ENCODE measurements around the gene AGXT2. TPM values are rescaled to one million over a fixed set of nuclear protein-coding genes. Genes with fewer than 3 reads are reported as not detected.

The AGXT2 gene
- total and polyA plus RNA-seq, 10 of the 15 experiments (the other 5 are each of a cell fraction or from before 2014, with no cell fraction given), result not detected

DNA sequence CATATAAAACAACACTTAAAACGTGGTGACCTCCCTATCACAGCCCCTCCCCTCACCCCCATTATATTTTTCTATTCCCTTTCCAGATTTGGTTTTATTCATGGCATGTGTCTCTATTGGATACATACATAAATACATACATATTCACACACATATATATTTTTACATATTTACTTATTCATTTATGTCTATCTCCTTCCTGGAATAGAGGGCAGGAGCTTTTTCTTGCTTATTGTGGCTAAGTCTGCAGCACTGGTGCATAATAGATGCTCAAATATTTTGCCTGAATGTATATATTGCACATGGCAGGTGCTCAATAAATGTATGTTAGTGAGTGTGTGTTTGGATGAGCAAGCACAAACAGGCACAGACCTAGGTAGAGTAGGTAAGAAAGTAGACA is 2.5 kb downstream of the AGXT2 start:
- TF ChIP-seq, protein P1, sequence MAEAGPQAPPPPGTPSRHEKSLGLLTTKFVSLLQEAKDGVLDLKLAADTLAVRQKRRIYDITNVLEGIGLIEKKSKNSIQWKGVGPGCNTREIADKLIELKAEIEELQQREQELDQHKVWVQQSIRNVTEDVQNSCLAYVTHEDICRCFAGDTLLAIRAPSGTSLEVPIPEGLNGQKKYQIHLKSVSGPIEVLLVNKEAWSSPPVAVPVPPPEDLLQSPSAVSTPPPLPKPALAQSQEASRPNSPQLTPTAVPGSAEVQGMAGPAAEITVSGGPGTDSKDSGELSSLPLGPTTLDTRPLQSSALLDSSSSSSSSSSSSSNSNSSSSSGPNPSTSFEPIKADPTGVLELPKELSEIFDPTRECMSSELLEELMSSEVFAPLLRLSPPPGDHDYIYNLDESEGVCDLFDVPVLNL (IDR thresholded peaks at IDR 0.05; ENCODE audit: low read depth, low read length), result no peak
- TF ChIP-seq, protein P2, sequence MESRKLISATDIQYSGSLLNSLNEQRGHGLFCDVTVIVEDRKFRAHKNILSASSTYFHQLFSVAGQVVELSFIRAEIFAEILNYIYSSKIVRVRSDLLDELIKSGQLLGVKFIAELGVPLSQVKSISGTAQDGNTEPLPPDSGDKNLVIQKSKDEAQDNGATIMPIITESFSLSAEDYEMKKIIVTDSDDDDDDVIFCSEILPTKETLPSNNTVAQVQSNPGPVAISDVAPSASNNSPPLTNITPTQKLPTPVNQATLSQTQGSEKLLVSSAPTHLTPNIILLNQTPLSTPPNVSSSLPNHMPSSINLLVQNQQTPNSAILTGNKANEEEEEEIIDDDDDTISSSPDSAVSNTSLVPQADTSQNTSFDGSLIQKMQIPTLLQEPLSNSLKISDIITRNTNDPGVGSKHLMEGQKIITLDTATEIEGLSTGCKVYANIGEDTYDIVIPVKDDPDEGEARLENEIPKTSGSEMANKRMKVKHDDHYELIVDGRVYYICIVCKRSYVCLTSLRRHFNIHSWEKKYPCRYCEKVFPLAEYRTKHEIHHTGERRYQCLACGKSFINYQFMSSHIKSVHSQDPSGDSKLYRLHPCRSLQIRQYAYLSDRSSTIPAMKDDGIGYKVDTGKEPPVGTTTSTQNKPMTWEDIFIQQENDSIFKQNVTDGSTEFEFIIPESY (IDR thresholded peaks at IDR 0.05), result no peak
- TF ChIP-seq NR2C1 (IDR thresholded peaks at IDR 0.05) (no peak), EZH2 (IDR thresholded peaks at IDR 0.05; ENCODE audit: borderline replicate concordance, control insufficient read depth, low read depth, low read length) (no peak), ASH2L (IDR thresholded peaks at IDR 0.05; ENCODE audit: borderline replicate concordance, low read depth) (no peak), EGR1 (IDR thresholded peaks at IDR 0.05; ENCODE audit: borderline replicate concordance in 1 of 2, low read depth in 2 of 2, low read length in 2 of 2) (no peak), POU2F2 (IDR thresholded peaks at IDR 0.05; ENCODE audit: borderline replicate concordance, low read depth, low read length) (no peak), KLF5 (IDR thresholded peaks at IDR 0.05; ENCODE audit: partially characterized antibody) (no peak)
- TF ChIP-seq, protein P3, sequence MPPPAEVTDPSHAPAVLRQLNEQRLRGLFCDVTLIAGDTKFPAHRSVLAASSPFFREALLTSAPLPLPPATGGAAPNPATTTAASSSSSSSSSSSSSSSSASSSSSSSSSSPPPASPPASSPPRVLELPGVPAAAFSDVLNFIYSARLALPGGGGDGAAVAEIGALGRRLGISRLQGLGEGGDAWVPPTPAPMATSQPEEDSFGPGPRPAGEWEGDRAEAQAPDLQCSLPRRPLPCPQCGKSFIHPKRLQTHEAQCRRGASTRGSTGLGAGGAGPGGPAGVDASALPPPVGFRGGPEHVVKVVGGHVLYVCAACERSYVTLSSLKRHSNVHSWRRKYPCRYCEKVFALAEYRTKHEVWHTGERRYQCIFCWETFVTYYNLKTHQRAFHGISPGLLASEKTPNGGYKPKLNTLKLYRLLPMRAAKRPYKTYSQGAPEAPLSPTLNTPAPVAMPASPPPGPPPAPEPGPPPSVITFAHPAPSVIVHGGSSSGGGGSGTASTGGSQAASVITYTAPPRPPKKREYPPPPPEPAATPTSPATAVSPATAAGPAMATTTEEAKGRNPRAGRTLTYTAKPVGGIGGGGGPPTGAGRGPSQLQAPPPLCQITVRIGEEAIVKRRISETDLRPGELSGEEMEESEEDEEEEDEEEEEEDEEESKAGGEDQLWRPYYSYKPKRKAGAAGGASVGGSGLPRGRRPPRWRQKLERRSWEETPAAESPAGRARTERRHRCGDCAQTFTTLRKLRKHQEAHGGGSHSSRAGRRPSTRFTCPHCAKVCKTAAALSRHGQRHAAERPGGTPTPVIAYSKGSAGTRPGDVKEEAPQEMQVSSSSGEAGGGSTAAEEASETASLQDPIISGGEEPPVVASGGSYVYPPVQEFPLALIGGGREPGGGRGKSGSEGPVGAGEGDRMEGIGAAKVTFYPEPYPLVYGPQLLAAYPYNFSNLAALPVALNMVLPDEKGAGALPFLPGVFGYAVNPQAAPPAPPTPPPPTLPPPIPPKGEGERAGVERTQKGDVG (CRISPR knock-in tag; IDR thresholded peaks at IDR 0.05), result no peak
- TF ChIP-seq, protein P4, sequence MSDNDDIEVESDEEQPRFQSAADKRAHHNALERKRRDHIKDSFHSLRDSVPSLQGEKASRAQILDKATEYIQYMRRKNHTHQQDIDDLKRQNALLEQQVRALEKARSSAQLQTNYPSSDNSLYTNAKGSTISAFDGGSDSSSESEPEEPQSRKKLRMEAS (IDR thresholded peaks at IDR 0.05; ENCODE audit: low read depth, low read length), result no peak
- TF ChIP-seq, protein P5, sequence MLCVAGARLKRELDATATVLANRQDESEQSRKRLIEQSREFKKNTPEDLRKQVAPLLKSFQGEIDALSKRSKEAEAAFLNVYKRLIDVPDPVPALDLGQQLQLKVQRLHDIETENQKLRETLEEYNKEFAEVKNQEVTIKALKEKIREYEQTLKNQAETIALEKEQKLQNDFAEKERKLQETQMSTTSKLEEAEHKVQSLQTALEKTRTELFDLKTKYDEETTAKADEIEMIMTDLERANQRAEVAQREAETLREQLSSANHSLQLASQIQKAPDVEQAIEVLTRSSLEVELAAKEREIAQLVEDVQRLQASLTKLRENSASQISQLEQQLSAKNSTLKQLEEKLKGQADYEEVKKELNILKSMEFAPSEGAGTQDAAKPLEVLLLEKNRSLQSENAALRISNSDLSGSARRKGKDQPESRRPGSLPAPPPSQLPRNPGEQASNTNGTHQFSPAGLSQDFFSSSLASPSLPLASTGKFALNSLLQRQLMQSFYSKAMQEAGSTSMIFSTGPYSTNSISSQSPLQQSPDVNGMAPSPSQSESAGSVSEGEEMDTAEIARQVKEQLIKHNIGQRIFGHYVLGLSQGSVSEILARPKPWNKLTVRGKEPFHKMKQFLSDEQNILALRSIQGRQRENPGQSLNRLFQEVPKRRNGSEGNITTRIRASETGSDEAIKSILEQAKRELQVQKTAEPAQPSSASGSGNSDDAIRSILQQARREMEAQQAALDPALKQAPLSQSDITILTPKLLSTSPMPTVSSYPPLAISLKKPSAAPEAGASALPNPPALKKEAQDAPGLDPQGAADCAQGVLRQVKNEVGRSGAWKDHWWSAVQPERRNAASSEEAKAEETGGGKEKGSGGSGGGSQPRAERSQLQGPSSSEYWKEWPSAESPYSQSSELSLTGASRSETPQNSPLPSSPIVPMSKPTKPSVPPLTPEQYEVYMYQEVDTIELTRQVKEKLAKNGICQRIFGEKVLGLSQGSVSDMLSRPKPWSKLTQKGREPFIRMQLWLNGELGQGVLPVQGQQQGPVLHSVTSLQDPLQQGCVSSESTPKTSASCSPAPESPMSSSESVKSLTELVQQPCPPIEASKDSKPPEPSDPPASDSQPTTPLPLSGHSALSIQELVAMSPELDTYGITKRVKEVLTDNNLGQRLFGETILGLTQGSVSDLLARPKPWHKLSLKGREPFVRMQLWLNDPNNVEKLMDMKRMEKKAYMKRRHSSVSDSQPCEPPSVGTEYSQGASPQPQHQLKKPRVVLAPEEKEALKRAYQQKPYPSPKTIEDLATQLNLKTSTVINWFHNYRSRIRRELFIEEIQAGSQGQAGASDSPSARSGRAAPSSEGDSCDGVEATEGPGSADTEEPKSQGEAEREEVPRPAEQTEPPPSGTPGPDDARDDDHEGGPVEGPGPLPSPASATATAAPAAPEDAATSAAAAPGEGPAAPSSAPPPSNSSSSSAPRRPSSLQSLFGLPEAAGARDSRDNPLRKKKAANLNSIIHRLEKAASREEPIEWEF (IDR thresholded peaks at IDR 0.05; ENCODE audit: insufficient replicate concordance, low read depth, low read length), result no peak
- ATAC-seq (no peak), DNase-seq (ENCODE audit: low read depth, low spot score) (no peak), FAIRE-seq (no peak)
- ChIA-PET SMC1A (ENCODE audit: uncharacterized antibody, unreplicated experiment) (no interaction called here), RAD21 (ENCODE audit: unreplicated experiment) (no interaction called here), POLR2A (no interaction called here), CTCF (no interaction called here)
- Histone ChIP-seq H3K36me3 (ENCODE audit: control insufficient read depth in 2 of 2, insufficient read depth in 2 of 2, low read length in 1 of 2) (no peaks in the 10 kb centered on the region), H3K27me3 (replicated peaks in 1 of 2; ENCODE audit: control insufficient read depth in 2 of 2, insufficient read depth in 2 of 2, low read length in 1 of 2) (no peaks in the 10 kb centered on the region), H3K4me1 (ENCODE audit: control insufficient read depth, insufficient read depth, low read length) (no peaks in the 10 kb centered on the region), H3K4me3 (no peak overlapping the region), H3K4me2 (ENCODE audit: control insufficient read depth, insufficient read depth) (no peak overlapping the region), H4K20me1 (ENCODE audit: control insufficient read depth, insufficient read depth) (no peaks in the 10 kb centered on the region), H3K9me3 (replicated peaks; ENCODE audit: control insufficient read depth, insufficient read depth, low read length) (no peaks in the 10 kb centered on the region), H3K27ac (ENCODE audit: control insufficient read depth, insufficient read depth) (no peak overlapping the region), H3K9ac (ENCODE audit: control insufficient read depth, insufficient read depth, low read length) (no peak overlapping the region), H2AFZ (ENCODE audit: control insufficient read depth, low read depth, low read length) (no peak overlapping the region), H3K79me2 (ENCODE audit: control insufficient read depth, insufficient read depth, low read length) (no peaks in the 10 kb centered on the region)
- BruUV-seq (replicated peaks), result no TSS peak
- in situ Hi-C loops (cut with MboI) (no loop called here), intact Hi-C loops (cut with micrococcal nuclease; ENCODE audit: unreplicated experiment) (no loop called here)
- 4% methylated on average over 1 of the region's 1 CpG for WGBS (ENCODE audit: insufficient coverage, insufficient replicate concordance, low lambda C conversion rate, missing lambda C conversion rate)

Measured in GM12878 (cell line).